ENCODE results near the gene TRH. TPM values are rescaled to one million over a fixed set of nuclear protein-coding genes. Genes with fewer than 3 reads are reported as not detected.

Gene TRH
- total RNA-seq, 1 donor from 2014 or later: 1.2 TPM

DNA sequence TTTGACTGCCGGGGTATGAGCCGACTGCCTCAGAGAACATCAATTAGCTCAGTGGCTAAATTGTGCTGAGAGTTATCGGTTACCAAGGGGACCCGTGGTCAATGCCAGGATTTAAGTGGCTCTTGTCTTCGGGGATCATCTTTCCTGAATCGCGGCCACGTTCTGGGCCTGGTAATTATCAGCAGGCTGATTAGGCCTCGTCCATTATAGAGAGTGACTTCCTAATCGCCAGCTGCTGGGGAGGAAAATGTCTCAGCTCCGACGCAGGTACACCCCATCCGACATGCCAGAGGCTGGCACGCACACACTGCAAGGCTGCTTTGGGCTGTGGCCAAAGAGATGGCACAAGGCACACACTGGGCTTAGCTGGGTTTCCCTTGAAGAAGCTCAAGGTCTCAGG, 10.6 kb downstream of the TRH start:
- Histone ChIP-seq H3K9me3 (no peaks in the 10 kb centered on the region), H3K4me3 (no peak overlapping the region), H3K27me3 (no peaks in the 10 kb centered on the region), H3K36me3 (no peaks in the 10 kb centered on the region), H3K4me1 (no peaks in the 10 kb centered on the region), H3K27ac (no peak overlapping the region)
- TF ChIP-seq, protein P1, sequence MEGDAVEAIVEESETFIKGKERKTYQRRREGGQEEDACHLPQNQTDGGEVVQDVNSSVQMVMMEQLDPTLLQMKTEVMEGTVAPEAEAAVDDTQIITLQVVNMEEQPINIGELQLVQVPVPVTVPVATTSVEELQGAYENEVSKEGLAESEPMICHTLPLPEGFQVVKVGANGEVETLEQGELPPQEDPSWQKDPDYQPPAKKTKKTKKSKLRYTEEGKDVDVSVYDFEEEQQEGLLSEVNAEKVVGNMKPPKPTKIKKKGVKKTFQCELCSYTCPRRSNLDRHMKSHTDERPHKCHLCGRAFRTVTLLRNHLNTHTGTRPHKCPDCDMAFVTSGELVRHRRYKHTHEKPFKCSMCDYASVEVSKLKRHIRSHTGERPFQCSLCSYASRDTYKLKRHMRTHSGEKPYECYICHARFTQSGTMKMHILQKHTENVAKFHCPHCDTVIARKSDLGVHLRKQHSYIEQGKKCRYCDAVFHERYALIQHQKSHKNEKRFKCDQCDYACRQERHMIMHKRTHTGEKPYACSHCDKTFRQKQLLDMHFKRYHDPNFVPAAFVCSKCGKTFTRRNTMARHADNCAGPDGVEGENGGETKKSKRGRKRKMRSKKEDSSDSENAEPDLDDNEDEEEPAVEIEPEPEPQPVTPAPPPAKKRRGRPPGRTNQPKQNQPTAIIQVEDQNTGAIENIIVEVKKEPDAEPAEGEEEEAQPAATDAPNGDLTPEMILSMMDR (IDR thresholded peaks at IDR 0.05): no peak
- intact Hi-C loops (cut with DNase I): no loop called here
- no peak for DNase-seq (ENCODE audit: extremely low spot score in 2 of 2)

- intact Hi-C loops (cut with DNase I): no loop called here
- Histone ChIP-seq H3K27me3 (no peaks in the 10 kb centered on the region), H3K4me3 (no peak overlapping the region), H3K27ac (no peak overlapping the region), H3K36me3 (no peaks in the 10 kb centered on the region), H3K4me1 (no peaks in the 10 kb centered on the region), H3K9me3 (no peaks in the 10 kb centered on the region)
- DNase-seq (ENCODE audit: extremely low spot score in 2 of 2): no peak
- TF ChIP-seq POLR2A (IDR thresholded peaks at IDR 0.05): no peak
- TF ChIP-seq, protein P1 (IDR thresholded peaks at IDR 0.05): no peak
- no peak for TF ChIP-seq POLR2AphosphoS5 (IDR thresholded peaks at IDR 0.05; ENCODE audit: insufficient read depth in 1 of 2, low read depth in 1 of 2)
Measured at GRCh38 chr3:129988429-129988828, 13.9 kb downstream of the TRH start.

DNA sequence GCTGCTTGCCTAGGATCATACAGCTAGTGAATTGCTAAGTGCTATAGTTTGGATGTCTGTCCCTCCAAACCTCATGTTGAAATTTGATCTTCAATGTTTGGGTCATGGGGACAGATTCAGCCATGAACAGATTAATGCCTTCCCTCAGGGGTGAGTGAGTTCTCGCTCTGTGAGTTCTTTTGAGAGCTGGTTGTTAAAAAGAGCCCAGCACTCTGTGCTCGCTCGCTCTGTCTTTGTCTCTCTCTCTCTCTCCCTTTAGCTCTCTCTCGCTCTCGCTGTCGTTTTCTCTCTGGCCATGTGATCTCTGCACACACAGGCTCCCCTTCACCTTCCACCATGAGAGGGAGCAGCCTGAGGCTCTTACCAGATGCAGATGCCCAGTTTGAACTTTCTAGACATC, 14.9 kb downstream of the TRH start:
- no peaks in the 10 kb centered on the region for H3K4me1 ChIP-seq
- H3K4me3 ChIP-seq: no peak overlapping the region
- H3K36me3 ChIP-seq: no peaks in the 10 kb centered on the region
- no peaks in the 10 kb centered on the region for H3K27me3 ChIP-seq
- no peak for DNase-seq (ENCODE audit: extremely low spot score in 2 of 2)
- no peak for TF ChIP-seq POLR2AphosphoS5 (IDR thresholded peaks at IDR 0.05; ENCODE audit: insufficient read depth in 1 of 2, low read depth in 1 of 2)
- no peaks in the 10 kb centered on the region for H3K9me3 ChIP-seq
- intact Hi-C loops (cut with DNase I): no loop called here
- no peak overlapping the region for H3K27ac ChIP-seq

- H3K27me3 ChIP-seq: no peaks in the 10 kb centered on the region
- no peak overlapping the region for H3K4me3 ChIP-seq
- intact Hi-C loops (cut with DNase I): no loop called here
- DNase-seq (ENCODE audit: extremely low spot score in 2 of 2): no peak
- TF ChIP-seq POLR2AphosphoS5 (IDR thresholded peaks at IDR 0.05; ENCODE audit: insufficient read depth in 1 of 2, low read depth in 1 of 2) (no peak), POLR2A (IDR thresholded peaks at IDR 0.05) (no peak)
- TF ChIP-seq, protein P1 (IDR thresholded peaks at IDR 0.05): no peak
- no peaks in the 10 kb centered on the region for H3K36me3 ChIP-seq
- no peaks in the 10 kb centered on the region for H3K9me3 ChIP-seq
- H3K4me1 ChIP-seq: no peaks in the 10 kb centered on the region
- no peak overlapping the region for H3K27ac ChIP-seq
Measured at GRCh38 chr3:129992781-129993180, 18.3 kb downstream of the TRH start.

- TF ChIP-seq POLR2A (IDR thresholded peaks at IDR 0.05) (no peak), POLR2AphosphoS5 (IDR thresholded peaks at IDR 0.05; ENCODE audit: insufficient read depth in 1 of 2, low read depth in 1 of 2) (no peak)
- TF ChIP-seq, protein P1 (IDR thresholded peaks at IDR 0.05): no peak
- no peaks in the 10 kb centered on the region for H3K27me3 ChIP-seq
- H3K36me3 ChIP-seq: no peaks in the 10 kb centered on the region
- no peak for DNase-seq (ENCODE audit: extremely low spot score in 2 of 2)
- H3K9me3 ChIP-seq: no peaks in the 10 kb centered on the region
- H3K4me1 ChIP-seq: no peaks in the 10 kb centered on the region
- no peak overlapping the region for H3K27ac ChIP-seq
- H3K4me3 ChIP-seq: no peak overlapping the region
- intact Hi-C loops (cut with DNase I): no loop called here
Measured at GRCh38 chr3:129994883-129995559, 20.5 kb downstream of the TRH start.
